HepG2 (cell line): Measurements from ENCODE around the gene AMBRA1. TPM values are rescaled to one million over a fixed set of nuclear protein-coding genes. Genes with fewer than 3 reads are reported as not detected.

Experiments
- ATAC-seq: fragments of 200-7000 bp; cut with Tn5 transposase; 3 replicates; pipeline ENCODE4 v1.9.1; 2020; ENCODE audit warnings: mild to moderate bottlenecking, moderate library complexity
- BruUV-seq: library from RNA; stranded (reverse); fragments of 400-500 nt; replicated peaks from 2 replicates; lab custom pipeline; 2021; lab: Mats Ljungman, UMichigan
- CTCF ChIA-PET: fragments of 300-600 bp; formaldehyde crosslinking; extraction: SDS; loops from one replicate; lab custom pipeline; 2021; ENCODE audit warnings: low total read pairs, inconsistent platforms, low intra/inter-chr PET ratio; lab: Yijun Ruan, JAX
- POLR2A ChIA-PET: fragments of 350-600 bp; sonication (Branson Sonifier 250); formaldehyde crosslinking; loops from one replicate; lab custom pipeline; 2020; ENCODE audit warnings: antibody characterized with exemption, inconsistent platforms; lab: Yijun Ruan, JAX
- DNase-seq: peaks from one replicate; pipeline ENCODE4 v3.0.0-alpha.2; 2015; ENCODE audit warnings: low spot score
- FAIRE-seq: peaks from 3 replicates; lab custom pipeline; 2011; peaks lifted over from hg19 to GRCh38; lab: Jason Lieb, UNC
- H2AFZ ChIP-seq: one replicate; pipeline ENCODE4 v1.6.1; 2011; ENCODE audit warnings: low read length, inconsistent platforms
- H3K27ac ChIP-seq: fragments of 300-600 bp; 3 replicates; pipeline ENCODE4 v1.8.0; 2011; ENCODE audit warnings: mixed run types, mild to moderate bottlenecking, mixed read lengths, low read length, inconsistent platforms; ENCODE audit not compliant: insufficient read depth; ENCODE audit errors: extremely low read length
- H3K27me3 ChIP-seq, 2 experiments: fragments of 200-600 bp in 1 of 2; 2 replicates in 1 of 2; 3 replicates in 1 of 2; pipeline versions ENCODE4 v1.6.0 to v1.8.0; 2011; ENCODE audit warnings: low read length in 2 of 2, mild to moderate bottlenecking in 2 of 2, moderate library complexity in 2 of 2, inconsistent platforms in 1 of 2; ENCODE audit not compliant: insufficient read depth in 2 of 2, control insufficient read depth in 1 of 2
- H3K36me3 ChIP-seq, 2 experiments: fragments of 200-600 bp in 1 of 2; replicated peaks in 1 of 2; 2 replicates in 1 of 2; 3 replicates in 1 of 2; pipeline versions ENCODE4 v1.5.1 to v1.8.0; 2011; ENCODE audit warnings: low read length in 2 of 2, inconsistent platforms in 1 of 2; ENCODE audit not compliant: insufficient read depth in 2 of 2, control insufficient read depth in 1 of 2
- H3K4me1 ChIP-seq: 2 replicates; pipeline ENCODE4 v1.5.1; 2012; ENCODE audit warnings: low read length, inconsistent platforms; ENCODE audit not compliant: insufficient read depth
- H3K4me2 ChIP-seq: 2 replicates; pipeline ENCODE4 v1.6.0; 2011; ENCODE audit warnings: low read depth, low read length, inconsistent platforms
- H3K4me3 ChIP-seq, 3 experiments: fragments of 200-600 bp in 1 of 3; sonication (generic), shearing (Covaris generic) in 1 of 3; replicated peaks in 1 of 3; 2 replicates each; pipeline ENCODE4 v1.5.1; 2011 to 2016; ENCODE audit warnings: low read length in 3 of 3, inconsistent platforms in 2 of 3, low read depth in 2 of 3, mild to moderate bottlenecking in 2 of 3, control low read depth in 1 of 3, mixed read lengths in 1 of 3; ENCODE audit not compliant: insufficient read depth in 1 of 3
- H3K79me2 ChIP-seq: one replicate; pipeline ENCODE4 v1.6.1; 2011; ENCODE audit warnings: low read length, inconsistent platforms; ENCODE audit not compliant: insufficient read depth
- H3K9ac ChIP-seq: 2 replicates; pipeline ENCODE4 v1.6.0; 2011; ENCODE audit warnings: mild to moderate bottlenecking, low read depth, low read length, inconsistent platforms; ENCODE audit not compliant: insufficient read depth
- H3K9me3 ChIP-seq: 2 replicates; pipeline ENCODE4 v1.5.1; 2012; ENCODE audit warnings: mild to moderate bottlenecking, low read length
- H4K20me1 ChIP-seq: 2 replicates; pipeline ENCODE4 v1.6.0; 2011; ENCODE audit warnings: inconsistent platforms, mild to moderate bottlenecking, low read length, moderate library complexity; ENCODE audit not compliant: insufficient read depth
- BHLHE40 ChIP-seq: IDR thresholded peaks from 2 replicates; pipeline ENCODE4 v1.6.1; 2011; ENCODE audit warnings: low read length, improper control_type of control experiment
- FOSL2 ChIP-seq: sonication (generic); formaldehyde crosslinking; IDR thresholded peaks from 2 replicates; pipeline ENCODE4 v1.4.0; 2020; ENCODE audit warnings: missing genetic modification reagents
- GABPA ChIP-seq, 2 experiments: IDR thresholded peaks; 2 replicates each; pipeline ENCODE4 v1.6.1; 2011 to 2016; ENCODE audit warnings: low read depth in 2 of 2, low read length in 1 of 2, missing biosample characterization in 1 of 2, missing genetic modification characterization in 1 of 2
- KMT2B ChIP-seq: IDR thresholded peaks from 2 replicates; pipeline ENCODE4 v1.6.1; 2016; ENCODE audit warnings: missing genetic modification reagents, missing compliant biosample characterization
- LBX2 ChIP-seq: sonication (generic); formaldehyde crosslinking; IDR thresholded peaks from 2 replicates; pipeline ENCODE4 v1.5.0; 2020; ENCODE audit warnings: missing genetic modification reagents, mild to moderate bottlenecking, borderline replicate concordance
- LRRFIP1 ChIP-seq: sonication (generic); formaldehyde crosslinking; conservative IDR thresholded peaks from 2 replicates; pipeline ENCODE4 v1.4.0; 2020; ENCODE audit warnings: missing genetic modification reagents
- MNT ChIP-seq: fragments of 450-650 bp; IDR thresholded peaks from 2 replicates; pipeline ENCODE4 v1.6.1; 2016
- PBX2 ChIP-seq: IDR thresholded peaks from 2 replicates; pipeline ENCODE4 v1.6.1; 2016; ENCODE audit warnings: control low read depth
- RBAK ChIP-seq: sonication (generic); formaldehyde crosslinking; IDR thresholded peaks from 2 replicates; pipeline ENCODE4 v1.5.1; 2020; ENCODE audit warnings: mild to moderate bottlenecking, missing genetic modification reagents
- RBM39 ChIP-seq: fragments of 200-400 bp; formaldehyde crosslinking; IDR thresholded peaks from one replicate; pipeline ENCODE4 v1.6.1; 2018; ENCODE audit warnings: antibody characterized with exemption, mild to moderate bottlenecking, low read depth, low read length; ENCODE audit not compliant: poor library complexity, severe bottlenecking
- TBL1XR1 ChIP-seq: fragments of 150-350 bp; IDR thresholded peaks from 2 replicates; pipeline ENCODE4 v1.6.1; 2014; ENCODE audit warnings: borderline replicate concordance, low read length; ENCODE audit not compliant: partially characterized antibody
- ZBTB20 ChIP-seq: sonication (generic); formaldehyde crosslinking; IDR thresholded peaks from 2 replicates; pipeline ENCODE4 v1.8.1; 2023; ENCODE audit warnings: missing genetic modification reagents, low read depth, mild to moderate bottlenecking, borderline replicate concordance
- ZBTB33 ChIP-seq: sonication (generic); formaldehyde crosslinking; IDR thresholded peaks from 2 replicates; pipeline ENCODE4 v1.4.0; 2020; ENCODE audit warnings: missing genetic modification reagents
- ZNF484 ChIP-seq: sonication (generic); formaldehyde crosslinking; IDR thresholded peaks from 2 replicates; pipeline ENCODE4 v1.5.1; 2020; ENCODE audit warnings: mild to moderate bottlenecking, low read depth, missing genetic modification reagents, borderline replicate concordance
- ZNF567 ChIP-seq: sonication (generic); formaldehyde crosslinking; IDR thresholded peaks from 2 replicates; pipeline ENCODE4 v1.8.1; 2023; ENCODE audit warnings: mild to moderate bottlenecking, missing genetic modification reagents, borderline replicate concordance
- ZSCAN9 ChIP-seq: IDR thresholded peaks from 2 replicates; pipeline ENCODE4 v1.6.1; 2016; ENCODE audit warnings: borderline replicate concordance
- whole genome bisulfite sequencing: methylation state at CpG from one replicate; pipeline ENCODE4 v1.1.6; 2017; ENCODE audit warnings: low lambda C conversion rate; 5-methylcytosine and 5-hydroxymethylcytosine counted together
- in situ Hi-C: cut with HindIII; loops from 2 replicates; pipeline ENCODE4 v1.10.0; 2017; ENCODE audit warnings: low pct_unique_long_range_greater_than_20kb; ENCODE audit not compliant: extremely low pct_ligation_motif_present
- intact Hi-C: fragments of 100-400 bp; cut with micrococcal nuclease; formaldehyde crosslinking; loops from one replicate; pipeline ENCODE4 v1.10.0; 2022; ENCODE audit not compliant: unreplicated experiment
- polyA plus RNA-seq, 8 experiments: library from polyadenylated mRNA; depleted of rRNA in 3 of 8; stranded (reverse) in 7 of 8; unstranded in 1 of 8; fragments of >200 nt; fragmentation: Illumina TruSeq in 4 of 8; extraction: Trizol in 4 of 8; gene quantifications; 2 replicates each; pipeline versions ENCODE4 v1.2.1 to v1.2.3, GENCODE V29; 2011 to 2016; ENCODE audit warnings: low read depth in 4 of 8, missing spikeins in 1 of 8, mixed read lengths in 1 of 8; ENCODE audit not compliant: insufficient read depth in 1 of 8
- total RNA-seq, 5 experiments: library from RNA; depleted of rRNA; stranded (reverse); fragments of >200 nt; fragmentation: Illumina TruSeq; extraction: Trizol; gene quantifications; 2 replicates each; pipeline ENCODE4 v1.2.3, GENCODE V29; 2016; ENCODE audit warnings: low read depth in 1 of 5

The AMBRA1 gene
- total and polyA plus RNA-seq, 2 of the 13 experiments (the other 11 are each of a cell fraction or from before 2014, with no cell fraction given): 15.7 to 26.0 TPM

- no peak for TF ChIP-seq LRRFIP1 (CRISPR knock-in tag)
- TF ChIP-seq ZNF567 (CRISPR knock-in tag): no peak
- no peak for TF ChIP-seq TBL1XR1
- TF ChIP-seq ZNF484 (CRISPR knock-in tag): no peak
- TF ChIP-seq LBX2 (CRISPR knock-in tag): no peak
- TF ChIP-seq ZBTB33 (CRISPR knock-in tag): no peak
Measured at GRCh38 chr11:46387456-46387855, 206.4 kb downstream of the AMBRA1 start (continued).

GRCh38 chr11:46386674-46387073, 207.1 kb downstream of the AMBRA1 start:
- Histone ChIP-seq H4K20me1 (peaks cover 11% of the 10 kb centered on the region), H3K4me2 (no peak overlapping the region), H3K9ac (no peak overlapping the region), H3K4me1 (peaks cover 62% of the 10 kb centered on the region), H3K27ac (no peak overlapping the region), H2AFZ (no peak overlapping the region), H3K79me2 (peaks cover 4% of the 10 kb centered on the region), H3K36me3 (0 out of 5 replicates have a peak, but pooled peaks cover 0 to 1% of the 10 kb centered on the region in 2 experiments), H3K4me3 (no peak overlapping the region), H3K27me3 (peaks cover 13 to 36% of the 10 kb centered on the region in 2 experiments), H3K9me3 (no peaks in the 10 kb centered on the region)
- 60% methylated on average over 4 of the region's 4 CpGs for WGBS
- ChIA-PET POLR2A (no interaction called here), CTCF (no interaction called here)
- FAIRE-seq (no peak), DNase-seq (no peak), ATAC-seq (no peak)
- no TSS peak for BruUV-seq
- in situ Hi-C loops: loop anchor here (5.0 kb wide), 1 partner anchor 146 kb away; no protein-coding TSS in a partner anchor
- intact Hi-C loops: no loop called here
- TF ChIP-seq PBX2 (CRISPR knock-in tag) (no peak), RBM39 (no peak), ZSCAN9 (CRISPR knock-in tag) (no peak), RBAK (CRISPR knock-in tag) (no peak), KMT2B (CRISPR knock-in tag) (no peak), MNT (peak; percentile 65), GABPA (IDR thresholded peaks at IDR 0.05; ENCODE audit: low read depth, low read length) (no peak), GABPA (CRISPR knock-in tag; IDR thresholded peaks at IDR 0.05; ENCODE audit: low read depth) (no peak), FOSL2 (CRISPR knock-in tag) (peak; percentile 52), BHLHE40 (peak; percentile 52; the same call in 1 of the 2 replicates), ZBTB20 (CRISPR knock-in tag) (no peak)
